H1 (cell line): Measurements from ENCODE around the gene RGCC. TPM values are rescaled to one million over a fixed set of nuclear protein-coding genes. Genes with fewer than 3 reads are reported as not detected.
A peak's percentile ranks its signal among the peaks of the same experiment; 100 is the strongest.

Experiments used
- CTCF ChIA-PET: fragments of 300-600 bp; sonication (Branson Sonifier 250); formaldehyde crosslinking; loops from one replicate; lab custom pipeline; 2021; ENCODE audit not compliant: partially characterized antibody; lab: Charles Lee
- POLR2A ChIA-PET: fragments of 300-600 bp; sonication (Branson Sonifier 250); formaldehyde crosslinking; loops from one replicate; lab custom pipeline; 2021; ENCODE audit warnings: inconsistent platforms; ENCODE audit not compliant: partially characterized antibody; lab: Charles Lee
- DNase-seq, 2 experiments: peaks; one replicate each; pipeline versions ENCODE4 v3.0.0 to v3.0.0-alpha.2; 2010 to 2022; ENCODE audit warnings: low spot score in 2 of 2, low read depth in 1 of 2, mixed read lengths in 1 of 2
- FAIRE-seq: peaks from 2 replicates; lab custom pipeline; 2011; peaks lifted over from hg19 to GRCh38; lab: Jason Lieb, UNC
- H2AFZ ChIP-seq: 2 replicates; pipeline ENCODE4 v1.8.1; 2012; ENCODE audit warnings: low read length, inconsistent platforms
- H2AK5ac ChIP-seq: 2 replicates; pipeline ENCODE4 v1.6.1; 2013; ENCODE audit warnings: low read depth, low read length
- H2BK120ac ChIP-seq: replicated peaks from 2 replicates; pipeline ENCODE3; 2013; ENCODE audit warnings: low read depth, low read length, inconsistent platforms
- H2BK12ac ChIP-seq: 2 replicates; pipeline ENCODE4 v1.6.1; 2013; ENCODE audit warnings: low read depth, low read length
- H2BK15ac ChIP-seq: 2 replicates; pipeline ENCODE4 v1.6.1; 2013; ENCODE audit warnings: low read length
- H2BK20ac ChIP-seq: 2 replicates; pipeline ENCODE4 v1.6.1; 2013; ENCODE audit warnings: low read length
- H2BK5ac ChIP-seq: 2 replicates; pipeline ENCODE4 v1.6.1; 2013; ENCODE audit warnings: low read depth, low read length
- H3K14ac ChIP-seq: 2 replicates; pipeline ENCODE4 v1.6.1; 2013; ENCODE audit warnings: inconsistent platforms; ENCODE audit not compliant: insufficient read length
- H3K18ac ChIP-seq: 2 replicates; pipeline ENCODE4 v1.6.1; 2013; ENCODE audit warnings: low read length; ENCODE audit errors: extremely low read depth
- H3K23ac ChIP-seq: 2 replicates; pipeline ENCODE4 v1.6.1; 2013; ENCODE audit warnings: inconsistent platforms; ENCODE audit not compliant: insufficient read length
- H3K23me2 ChIP-seq: 2 replicates; pipeline ENCODE4 v1.6.1; 2013; ENCODE audit warnings: low read depth, low read length
- H3K27ac ChIP-seq: 2 replicates; pipeline ENCODE4 v1.6.1; 2011; ENCODE audit warnings: low read depth, low read length, inconsistent platforms
- H3K27me3 ChIP-seq, 4 experiments: replicated peaks in 1 of 4; 1 replicate in 1 of 4; 2 replicates in 3 of 4; pipeline versions ENCODE4 v1.6.1 to v1.8.1; 2011 to 2013; ENCODE audit warnings: low read length in 3 of 4, mild to moderate bottlenecking in 3 of 4, inconsistent platforms in 2 of 4, mixed read lengths in 2 of 4, moderate library complexity in 1 of 4; ENCODE audit not compliant: control insufficient read depth in 3 of 4, insufficient read depth in 3 of 4; ENCODE audit errors: extremely low read depth in 1 of 4
- H3K36me3 ChIP-seq, 4 experiments: 2 replicates each; pipeline versions ENCODE4 v1.6.1 to v1.8.1; 2011 to 2013; ENCODE audit warnings: mild to moderate bottlenecking in 4 of 4, low read length in 3 of 4, moderate library complexity in 2 of 4, control low read depth in 1 of 4, inconsistent platforms in 1 of 4; ENCODE audit not compliant: insufficient read depth in 4 of 4, control insufficient read depth in 2 of 4
- H3K4ac ChIP-seq: replicated peaks from 2 replicates; pipeline ENCODE3; 2013; ENCODE audit warnings: low read length, low read depth, mixed read lengths, inconsistent platforms; ENCODE audit not compliant: insufficient read length
- H3K4me1 ChIP-seq, 4 experiments: replicated peaks in 1 of 4; 1 replicate in 1 of 4; 2 replicates in 3 of 4; pipeline versions ENCODE4 v1.6.1 to v1.8.1; 2011 to 2013; ENCODE audit warnings: low read length in 3 of 4, inconsistent platforms in 2 of 4, mixed read lengths in 1 of 4; ENCODE audit not compliant: insufficient read depth in 4 of 4, control insufficient read depth in 3 of 4
- H3K4me2 ChIP-seq, 2 experiments: 2 replicates each; pipeline versions ENCODE4 v1.6.1 to v1.8.1; 2011 to 2013; ENCODE audit warnings: low read depth in 2 of 2, low read length in 2 of 2, control low read depth in 1 of 2, inconsistent platforms in 1 of 2, mild to moderate bottlenecking in 1 of 2; ENCODE audit not compliant: insufficient read depth in 1 of 2
- H3K4me3 ChIP-seq, 4 experiments: fragments of 200-600, 300-600 bp in 1 of 4; sonication (generic), shearing (Covaris generic), sonication (Bioruptor Twin) in 1 of 4; 2 replicates each; pipeline versions ENCODE4 v1.5.1 to v1.8.1; 2011 to 2016; ENCODE audit warnings: low read length in 4 of 4, low read depth in 3 of 4, control low read depth in 2 of 4, inconsistent platforms in 2 of 4, mild to moderate bottlenecking in 2 of 4, mixed read lengths in 1 of 4, moderate library complexity in 1 of 4; ENCODE audit not compliant: insufficient read depth in 2 of 4; ENCODE audit errors: extremely low read depth in 1 of 4
- H3K56ac ChIP-seq: replicated peaks from 2 replicates; pipeline ENCODE3; 2013; ENCODE audit warnings: low read depth, mild to moderate bottlenecking, mixed read lengths, low read length, inconsistent platforms; ENCODE audit not compliant: insufficient read length
- H3K79me1 ChIP-seq: 2 replicates; pipeline ENCODE4 v1.6.1; 2013; ENCODE audit warnings: low read depth, low read length, control low read depth
- H3K79me2 ChIP-seq, 2 experiments: 2 replicates each; pipeline versions ENCODE4 v1.6.1 to v1.8.1; 2012 to 2013; ENCODE audit warnings: low read length in 2 of 2, mild to moderate bottlenecking in 2 of 2, inconsistent platforms in 1 of 2; ENCODE audit not compliant: insufficient read depth in 2 of 2, control insufficient read depth in 1 of 2
- H3K9ac ChIP-seq, 4 experiments: replicated peaks in 1 of 4; 1 replicate in 1 of 4; 2 replicates in 3 of 4; pipeline versions ENCODE4 v1.6.1 to v1.8.1; 2011 to 2013; ENCODE audit warnings: low read depth in 3 of 4, low read length in 3 of 4, control low read depth in 2 of 4, mild to moderate bottlenecking in 2 of 4, moderate library complexity in 2 of 4, inconsistent platforms in 1 of 4; ENCODE audit errors: extremely low read depth in 1 of 4
- H3K9me3 ChIP-seq, 2 experiments: 2 replicates each; pipeline versions ENCODE4 v1.6.1 to v1.8.1; 2012 to 2013; ENCODE audit warnings: mild to moderate bottlenecking in 2 of 2, moderate library complexity in 2 of 2, control low read depth in 1 of 2, inconsistent platforms in 1 of 2, low read depth in 1 of 2, low read length in 1 of 2, mixed read lengths in 1 of 2; ENCODE audit not compliant: insufficient read depth in 2 of 2
- H4K20me1 ChIP-seq, 2 experiments: replicated peaks in 1 of 2; 2 replicates each; pipeline versions ENCODE3 to v1.8.1; 2011 to 2013; ENCODE audit warnings: inconsistent platforms in 2 of 2, low read length in 2 of 2, mild to moderate bottlenecking in 1 of 2; ENCODE audit not compliant: insufficient read depth in 2 of 2, control insufficient read depth in 1 of 2
- H4K5ac ChIP-seq: 2 replicates; pipeline ENCODE4 v1.6.1; 2013; ENCODE audit warnings: low read length, low read depth, mixed read lengths, inconsistent platforms; ENCODE audit not compliant: insufficient read length
- H4K8ac ChIP-seq: 2 replicates; pipeline ENCODE4 v1.8.0; 2013; ENCODE audit warnings: mild to moderate bottlenecking, moderate library complexity, low read length, inconsistent platforms; ENCODE audit not compliant: insufficient read depth; ENCODE audit errors: extremely low read depth
- H4K91ac ChIP-seq: replicated peaks from 2 replicates; pipeline ENCODE3; 2013; ENCODE audit warnings: low read length, mixed read lengths, inconsistent platforms; ENCODE audit not compliant: insufficient read length
- CEBPB ChIP-seq: IDR thresholded peaks from 2 replicates; pipeline ENCODE4 v1.6.1; 2012; ENCODE audit warnings: low read depth, low read length
- EP300 ChIP-seq, 2 experiments: IDR thresholded peaks; 1 replicate in 1 of 2; 2 replicates in 1 of 2; pipeline ENCODE4 v1.6.1; 2011 to 2012; ENCODE audit warnings: low read depth in 2 of 2, low read length in 2 of 2, mild to moderate bottlenecking in 2 of 2, borderline replicate concordance in 1 of 2, inconsistent platforms in 1 of 2, moderate library complexity in 1 of 2
- HDAC2 ChIP-seq, 2 experiments: fragments of 300-600 bp in 1 of 2; sonication (generic) in 1 of 2; IDR thresholded peaks; 2 replicates each; pipeline ENCODE4 v1.6.1; 2011 to 2012; ENCODE audit warnings: low read depth in 2 of 2, low read length in 2 of 2, mild to moderate bottlenecking in 2 of 2, moderate library complexity in 2 of 2, borderline replicate concordance in 1 of 2, inconsistent platforms in 1 of 2
- RXRA ChIP-seq: IDR thresholded peaks from 2 replicates; pipeline ENCODE4 v1.6.1; 2011; ENCODE audit warnings: low read depth, mild to moderate bottlenecking, low read length, moderate library complexity; ENCODE audit not compliant: insufficient read depth
- TCF12 ChIP-seq: IDR thresholded peaks from 2 replicates; pipeline ENCODE4 v1.6.1; 2011; ENCODE audit warnings: low read depth, mild to moderate bottlenecking, low read length
- WGBS, 2 experiments: shearing (Covaris generic) in 1 of 2; methylation state at CpG; one replicate each; pipeline versions ENCODE4 v1.1.6 to v1.1.7; 2013 to 2015; ENCODE audit warnings: low lambda C conversion rate in 2 of 2, mixed read lengths in 2 of 2, inconsistent platforms in 1 of 2, low coverage in 1 of 2, missing lambda C conversion rate in 1 of 2; ENCODE audit not compliant: insufficient replicate concordance in 2 of 2, insufficient coverage in 1 of 2, insufficient read length in 1 of 2; ENCODE audit errors: extremely low coverage in 1 of 2, missing lambda C conversion rate in 1 of 2; 5-methylcytosine and 5-hydroxymethylcytosine counted together
- long read RNA-seq, 2 experiments: library from RNA in 1 of 2; library from capped mRNA in 1 of 2; stranded (forward); transcript quantifications; one replicate each; pipeline ENCODE4 v2.0.0, GENCODE V29; 2021; ENCODE audit warnings: inconsistent platforms in 1 of 2
- polyA minus RNA-seq, 3 experiments: library from RNA; depleted of rRNA, polyadenylated mRNA; stranded (reverse); fragments of >200 nt; gene quantifications; 1 replicate in 2 of 3; 2 replicates in 1 of 3; pipeline ENCODE4 v1.2.3, GENCODE V29; 2011
- polyA plus RNA-seq, 7 experiments: library from polyadenylated mRNA; depleted of rRNA in 3 of 7; stranded (reverse) in 5 of 7; unstranded in 2 of 7; fragments of >200 nt in 5 of 7; fragments of 200-250 nt in 2 of 7; gene quantifications; 1 replicate in 5 of 7; 2 replicates in 1 of 7; 4 replicates in 1 of 7; pipeline versions ENCODE4 v1.2.1 to v1.2.3, GENCODE V29; 2011 to 2013; ENCODE audit warnings: missing spikeins in 2 of 7, mixed read lengths in 2 of 7
- total RNA-seq: library from RNA; stranded (reverse); fragmentation: NEBNext Ultra II Directional; extraction: Animal tissue kit (Norgen Biotek cat#: 25700); gene quantifications from 2 replicates; pipeline ENCODE4 v1.2.1, GENCODE V29; 2021
- TF ChIP-seq, protein P1 (sequence below): IDR thresholded peaks from 2 replicates; pipeline ENCODE4 v1.6.1; 2012; ENCODE audit warnings: inconsistent platforms
- TF ChIP-seq, protein P2 (sequence below): IDR thresholded peaks from 2 replicates; pipeline ENCODE4 v1.6.1; 2012; ENCODE audit warnings: inconsistent platforms

RGCC gene, protein sequence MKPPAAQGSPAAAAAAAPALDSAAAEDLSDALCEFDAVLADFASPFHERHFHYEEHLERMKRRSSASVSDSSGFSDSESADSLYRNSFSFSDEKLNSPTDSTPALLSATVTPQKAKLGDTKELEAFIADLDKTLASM
- 0.41 and 0.46 TPM in 2 replicates for total RNA-seq
- 0.17 TPM in 1 of 2 replicates, not detected in the other for polyA plus RNA-seq (2011; rRNA removed)
- 0.12 TPM for polyA plus RNA-seq (2011; cell fraction: cytosol; rRNA removed)
- 0.13 TPM for polyA plus RNA-seq (2011; cell fraction: nucleus; rRNA removed)
- polyA plus RNA-seq (2012, experiment 1 of 2) = 0.18 to 0.27 TPM in 2 of 4 replicates, not detected in the others
- polyA plus RNA-seq (2012, experiment 2 of 2) = not detected
- 0.30 TPM for polyA plus RNA-seq (2013, experiment 1 of 2)
- polyA plus RNA-seq (2013, experiment 2 of 2) = 0.26 TPM
- not detected in 2 replicates for polyA minus RNA-seq (2011; rRNA and poly(A)+ RNA removed)
- not detected for polyA minus RNA-seq (2011; cell fraction: cytosol; rRNA and poly(A)+ RNA removed)
- not detected for polyA minus RNA-seq (2011; cell fraction: nucleus; rRNA and poly(A)+ RNA removed)
- long read RNA-seq, experiment 1 = 0 reads
- long read RNA-seq, experiment 2 = 0 reads

DNA sequence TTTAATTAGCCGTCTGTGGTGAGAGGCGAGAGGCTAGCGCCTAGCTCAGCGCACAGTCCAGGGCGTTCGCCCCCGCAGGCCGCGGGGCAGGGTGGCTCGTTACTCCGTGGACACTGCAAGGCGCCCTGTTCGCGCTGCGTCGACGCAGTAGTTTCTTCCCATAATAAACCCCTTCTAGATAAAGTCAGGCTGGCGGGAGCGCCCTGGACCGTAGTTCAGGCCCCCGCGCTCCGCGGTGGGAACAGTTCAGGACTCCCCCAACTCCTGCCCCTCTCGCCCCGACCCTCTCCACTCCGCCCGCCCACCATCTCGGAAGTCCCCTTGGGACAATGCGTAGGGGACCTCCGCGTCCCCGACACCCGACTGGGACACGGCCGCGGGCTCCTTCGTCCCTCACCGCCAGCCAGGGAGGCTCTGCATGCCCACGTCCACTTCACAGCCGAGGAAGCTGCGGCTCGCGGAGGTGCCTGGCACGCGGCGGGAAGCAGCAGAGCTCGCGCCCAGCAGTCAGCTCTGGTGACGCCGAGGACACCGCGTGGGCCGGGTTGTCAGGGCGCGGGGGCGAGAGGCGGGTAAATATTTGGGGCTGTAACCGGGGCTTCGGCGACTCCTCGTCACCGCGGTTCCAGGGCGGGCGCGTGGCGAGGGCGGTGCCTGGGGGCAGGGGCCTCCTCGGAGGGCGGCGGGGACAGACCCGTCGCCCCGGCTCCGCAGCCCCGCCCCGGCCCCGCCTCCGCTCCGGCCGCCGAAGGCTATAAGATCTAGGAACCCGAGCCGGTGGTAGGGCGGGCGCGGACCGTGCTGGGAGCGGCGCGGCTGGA lies at the start of gene RGCC:
Gene RGCC (plus strand): TSS at position 783 of the 821 bp plus-strand sequence. CDS start 158 bp downstream, outside the sequence.
- Histone ChIP-seq H4K8ac (peak within 1 kb of the TSS; percentile 87; the same call in 1 of the 2 replicates), H3K79me1 (no peaks in the 10 kb centered on the region), H3K27me3 (peaks cover 29 to 57% (median 48%) of the 10 kb centered on the region in 4 experiments), H3K36me3 (no peaks in the 10 kb centered on the region), H2BK15ac (no peak within 1 kb of the TSS), H2BK120ac (no peak within 1 kb of the TSS), H2AFZ (peak within 1 kb of the TSS; percentile 41; the same call in 1 of the 2 replicates), H3K18ac (peak within 1 kb of the TSS; percentile 60), H3K79me2 (no peaks in the 10 kb centered on the region), H3K4me1 (peaks cover 0 to 4% (median 2%) of the 10 kb centered on the region in 4 experiments; a peak in 3 of 7 replicates), H4K5ac (no peak within 1 kb of the TSS), H3K23me2 (peaks cover 9% of the 10 kb centered on the region; the same call in 1 of the 2 replicates), H3K56ac (no peak within 1 kb of the TSS), H3K23ac (no peak within 1 kb of the TSS), H3K4ac (peak within 1 kb of the TSS; percentile 50), H3K9me3 (no peaks in the 10 kb centered on the region), H4K20me1 (peaks cover 3% of the 10 kb centered on the region in 2 experiments), H2BK20ac (no peak within 1 kb of the TSS), H3K4me2 (peak within 1 kb of the TSS; percentile 64 to 97), H2BK5ac (no peak within 1 kb of the TSS), H2AK5ac (no peak within 1 kb of the TSS), H3K4me3 (peak within 1 kb of the TSS; percentile 33 to 75 (median 56)), H3K9ac (no peak within 1 kb of the TSS; a peak in 1 of 7 replicates), H2BK12ac (peak within 1 kb of the TSS; percentile 92; the same call in 1 of the 2 replicates), H4K91ac (no peak within 1 kb of the TSS), H3K27ac (no peak within 1 kb of the TSS), H3K14ac (no peak within 1 kb of the TSS)
- DNase-seq = peak in 1 of 2 experiments; percentile 81
- WGBS, 2 experiments = 12% methylated on average over 38 of the region's 92 CpGs; no CpG with 5 or more reads in 1 of the 2 experiments
- CTCF ChIA-PET = interaction anchor here (1.6 to 4.2 kb wide), 3 partner anchors 22 to 194 kb away, joined by 4 to 35 read pairs (median 6); no protein-coding TSS in a partner anchor
- POLR2A ChIA-PET = no interaction called here
- FAIRE-seq = no peak
- TF ChIP-seq EP300 (IDR thresholded peaks at IDR 0.05; ENCODE audit: borderline replicate concordance in 1 of 2, low read depth in 2 of 2, low read length in 2 of 2) (no peak), HDAC2 (IDR thresholded peaks at IDR 0.05; ENCODE audit: borderline replicate concordance in 1 of 2, low read depth in 2 of 2, low read length in 2 of 2) (peak in 1 of 2 experiments; percentile 7; a peak in 1 of 4 replicates), TCF12 (no peak), RXRA (no peak), CEBPB (no peak)
- TF ChIP-seq, protein P1, sequence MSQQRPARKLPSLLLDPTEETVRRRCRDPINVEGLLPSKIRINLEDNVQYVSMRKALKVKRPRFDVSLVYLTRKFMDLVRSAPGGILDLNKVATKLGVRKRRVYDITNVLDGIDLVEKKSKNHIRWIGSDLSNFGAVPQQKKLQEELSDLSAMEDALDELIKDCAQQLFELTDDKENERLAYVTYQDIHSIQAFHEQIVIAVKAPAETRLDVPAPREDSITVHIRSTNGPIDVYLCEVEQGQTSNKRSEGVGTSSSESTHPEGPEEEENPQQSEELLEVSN = peak; percentile 87
- TF ChIP-seq, protein P2, sequence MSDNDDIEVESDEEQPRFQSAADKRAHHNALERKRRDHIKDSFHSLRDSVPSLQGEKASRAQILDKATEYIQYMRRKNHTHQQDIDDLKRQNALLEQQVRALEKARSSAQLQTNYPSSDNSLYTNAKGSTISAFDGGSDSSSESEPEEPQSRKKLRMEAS = peak; percentile 74
